K562 (cell line): Measurements from ENCODE around the gene GPX6. TPM values are rescaled to one million over a fixed set of nuclear protein-coding genes. Genes with fewer than 3 reads are reported as not detected.

Experiments used
- CBX3 ChIP-seq, 2 experiments: IDR thresholded peaks; 1 replicate in 1 of 2; 2 replicates in 1 of 2; pipeline ENCODE4 v1.6.1; 2012; ENCODE audit warnings: inconsistent platforms in 2 of 2, low read length in 2 of 2, borderline replicate concordance in 1 of 2, control low read depth in 1 of 2
- CHD4 ChIP-seq: fragments of 200-600 bp; sonication (generic); IDR thresholded peaks from 3 replicates; pipeline ENCODE4 v1.6.1; 2012; ENCODE audit warnings: low read depth, mild to moderate bottlenecking, mixed read lengths, low read length, inconsistent platforms; ENCODE audit not compliant: insufficient read depth, insufficient replicate concordance, poor library complexity, severe bottlenecking
- FOXJ3 ChIP-seq: sonication (generic); formaldehyde crosslinking; IDR thresholded peaks from 2 replicates; pipeline ENCODE4 v1.4.0; 2020; ENCODE audit warnings: mild to moderate bottlenecking, missing genetic modification reagents
- GABPA ChIP-seq: fragments of 200-800 bp; sonication (Bioruptor generic); conservative IDR thresholded peaks from 2 replicates; pipeline ENCODE4 v1.6.1; 2016; ENCODE audit warnings: low read depth, missing genetic modification characterization, missing compliant biosample characterization
- HCFC1 ChIP-seq: IDR thresholded peaks from 2 replicates; pipeline ENCODE4 v1.6.1; 2012; ENCODE audit warnings: low read depth, low read length, improper control_type of control experiment
- HDAC3 ChIP-seq: fragments of 450-650 bp; IDR thresholded peaks from 2 replicates; pipeline ENCODE4 v1.6.1; 2018; ENCODE audit warnings: borderline replicate concordance, mild to moderate bottlenecking, moderate library complexity; ENCODE audit not compliant: partially characterized antibody
- MAFK ChIP-seq: IDR thresholded peaks from 2 replicates; pipeline ENCODE4 v1.6.1; 2011; ENCODE audit warnings: low read length, improper control_type of control experiment
- MCM3 ChIP-seq: fragments of 450-650 bp; IDR thresholded peaks from 2 replicates; pipeline ENCODE4 v1.6.1; 2016
- MEF2D ChIP-seq: conservative IDR thresholded peaks from 2 replicates; pipeline ENCODE4 v1.6.1; 2016; ENCODE audit warnings: low read depth, missing genetic modification characterization, missing compliant biosample characterization
- PHF21A ChIP-seq: fragments of 450-650 bp; IDR thresholded peaks from 2 replicates; pipeline ENCODE4 v1.6.1; 2017; ENCODE audit warnings: low read depth, borderline replicate concordance
- PTTG1 ChIP-seq: fragments of 450-650 bp; IDR thresholded peaks from 2 replicates; pipeline ENCODE4 v1.6.1; 2016; ENCODE audit warnings: low read depth, mild to moderate bottlenecking, missing genetic modification characterization, missing compliant biosample characterization
- PURB ChIP-seq: sonication (generic); formaldehyde crosslinking; IDR thresholded peaks from 2 replicates; pipeline ENCODE4 v1.9.0; 2021; ENCODE audit warnings: low read depth, mild to moderate bottlenecking, missing genetic modification reagents
- RBM14 ChIP-seq: fragments of 200-400 bp; formaldehyde crosslinking; IDR thresholded peaks from 2 replicates; pipeline ENCODE4 v1.6.1; 2018; ENCODE audit warnings: low read depth, mild to moderate bottlenecking, low read length, moderate library complexity, borderline replicate concordance; ENCODE audit not compliant: insufficient read depth
- RBM15 ChIP-seq: fragments of 200-400 bp; formaldehyde crosslinking; IDR thresholded peaks from 2 replicates; pipeline ENCODE4 v1.6.1; 2018; ENCODE audit warnings: mild to moderate bottlenecking, low read length, moderate library complexity; ENCODE audit not compliant: insufficient read depth
- RBM39 ChIP-seq: fragments of 200-400 bp; formaldehyde crosslinking; optimal IDR thresholded peaks from 2 replicates; pipeline ENCODE3; 2018; ENCODE audit warnings: low read depth, low read length
- RFX1 ChIP-seq: fragments of 450-650 bp; IDR thresholded peaks from 2 replicates; pipeline ENCODE4 v1.6.1; 2016; ENCODE audit warnings: mild to moderate bottlenecking, moderate library complexity
- SETDB1 ChIP-seq: IDR thresholded peaks from one replicate; pipeline ENCODE4 v1.6.1; 2012; ENCODE audit warnings: low read length, control low read depth, inconsistent platforms
- SMAD3 ChIP-seq: fragments of 450-650 bp; formaldehyde crosslinking; conservative IDR thresholded peaks from 2 replicates; pipeline ENCODE4 v1.4.0; 2020; ENCODE audit warnings: mild to moderate bottlenecking
- SRSF9 ChIP-seq: fragments of 200-400 bp; formaldehyde crosslinking; IDR thresholded peaks from 2 replicates; pipeline ENCODE4 v1.6.1; 2017; ENCODE audit warnings: low read depth, low read length, borderline replicate concordance
- ZNF143 ChIP-seq: sonication (generic); formaldehyde crosslinking; IDR thresholded peaks from 2 replicates; pipeline ENCODE4 v1.9.0; 2022; ENCODE audit warnings: mild to moderate bottlenecking, missing genetic modification reagents
- ZNF232 ChIP-seq: sonication (generic); formaldehyde crosslinking; IDR thresholded peaks from 2 replicates; pipeline ENCODE4 v1.8.0; 2022; ENCODE audit warnings: mild to moderate bottlenecking, missing genetic modification reagents
- ZNF41 ChIP-seq: fragments of 250-450 bp; sonication (Bioruptor Pico); conservative IDR thresholded peaks from 2 replicates; pipeline ENCODE4 v1.4.0; 2020; ENCODE audit warnings: mild to moderate bottlenecking
- ZNF583 ChIP-seq: fragments of 250-450 bp; sonication (Bioruptor Pico); IDR thresholded peaks from 2 replicates; pipeline ENCODE4 v1.4.0; 2020
- ZNF785 ChIP-seq: fragments of 250-450 bp; sonication (Bioruptor Pico); IDR thresholded peaks from 2 replicates; pipeline ENCODE4 v1.4.0; 2020; ENCODE audit warnings: mild to moderate bottlenecking
- polyA plus RNA-seq, 8 experiments: library from polyadenylated mRNA; depleted of rRNA in 4 of 8; stranded (reverse) in 5 of 8; unstranded in 3 of 8; fragments of >200 nt; fragmentation: Nextera tagmentation in 2 of 8; fragmentation: Illumina TruSeq in 1 of 8; extraction: Ambion mirVana in 2 of 8; extraction: Trizol in 1 of 8; gene quantifications; 2 replicates each; pipeline versions ENCODE4 v1.2.1 to v1.2.3, GENCODE V29; 2011 to 2014; ENCODE audit warnings: inconsistent platforms in 1 of 8, missing spikeins in 1 of 8
- total RNA-seq, 7 experiments: library from RNA; depleted of rRNA in 6 of 7; stranded (reverse); fragments of >200 nt in 6 of 7; fragmentation: Illumina TruSeq in 2 of 7; extraction: Trizol in 2 of 7; gene quantifications; 2 replicates each; pipeline versions ENCODE4 v1.2.1 to v1.2.3, GENCODE V29; 2011 to 2021; ENCODE audit warnings: low replicate concordance in 1 of 7
- TF ChIP-seq, protein P1 (sequence below): fragments of 250-450 bp; sonication (Bioruptor Pico); IDR thresholded peaks from 2 replicates; pipeline ENCODE4 v1.8.0; 2022; ENCODE audit warnings: inconsistent platforms
- TF ChIP-seq, protein P2 (sequence below): sonication (generic); formaldehyde crosslinking; IDR thresholded peaks from 2 replicates; pipeline ENCODE4 v1.8.1; 2023; ENCODE audit warnings: mild to moderate bottlenecking, missing genetic modification reagents

GPX6 gene
- total and polyA plus RNA-seq, 9 of the 15 experiments (the other 6 are each of a cell fraction or from before 2014, with no cell fraction given): not detected

DNA sequence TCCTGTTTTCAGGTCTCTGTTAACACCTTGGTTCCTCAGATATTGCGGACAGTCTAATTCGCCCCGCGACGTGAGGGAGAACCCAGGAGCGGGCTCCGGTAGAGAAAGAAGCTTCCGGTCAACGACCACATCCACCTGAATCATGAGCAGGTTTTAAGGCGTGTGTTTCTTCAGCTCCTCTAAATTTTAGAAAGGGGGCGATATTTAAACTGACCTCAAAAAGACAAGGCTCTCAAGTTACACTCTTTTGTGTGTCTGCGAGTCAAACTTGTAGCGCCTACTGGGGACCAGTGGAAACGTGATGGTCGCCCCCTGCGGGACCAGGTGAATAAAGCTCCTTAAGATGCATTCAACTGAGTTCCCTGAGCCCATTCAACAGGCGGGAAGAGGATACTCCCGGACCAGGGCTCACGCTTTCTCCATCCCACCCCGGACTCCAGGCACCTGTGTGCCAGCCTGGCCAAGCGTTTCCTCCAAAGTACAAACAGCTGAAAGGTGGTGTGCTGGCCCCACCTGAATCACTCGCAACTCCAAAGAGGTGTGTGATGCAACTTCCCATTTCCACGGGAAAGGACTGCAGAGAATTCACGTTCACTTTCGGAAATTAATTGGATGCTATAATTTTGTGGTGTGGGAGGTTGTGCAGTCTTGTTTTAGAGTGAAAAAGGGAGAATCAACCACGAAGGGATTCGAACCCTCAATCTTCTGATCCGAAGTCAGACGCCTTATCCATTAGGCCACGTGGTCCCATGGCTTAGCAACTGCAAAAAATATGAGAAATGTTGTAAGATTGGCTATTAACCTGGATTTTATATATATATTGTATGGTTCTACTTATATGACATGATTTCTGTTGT is 27.1 kb upstream of the GPX6 start (continued):
- no peak for TF ChIP-seq PTTG1
- TF ChIP-seq FOXJ3: no peak
- TF ChIP-seq, protein P1, sequence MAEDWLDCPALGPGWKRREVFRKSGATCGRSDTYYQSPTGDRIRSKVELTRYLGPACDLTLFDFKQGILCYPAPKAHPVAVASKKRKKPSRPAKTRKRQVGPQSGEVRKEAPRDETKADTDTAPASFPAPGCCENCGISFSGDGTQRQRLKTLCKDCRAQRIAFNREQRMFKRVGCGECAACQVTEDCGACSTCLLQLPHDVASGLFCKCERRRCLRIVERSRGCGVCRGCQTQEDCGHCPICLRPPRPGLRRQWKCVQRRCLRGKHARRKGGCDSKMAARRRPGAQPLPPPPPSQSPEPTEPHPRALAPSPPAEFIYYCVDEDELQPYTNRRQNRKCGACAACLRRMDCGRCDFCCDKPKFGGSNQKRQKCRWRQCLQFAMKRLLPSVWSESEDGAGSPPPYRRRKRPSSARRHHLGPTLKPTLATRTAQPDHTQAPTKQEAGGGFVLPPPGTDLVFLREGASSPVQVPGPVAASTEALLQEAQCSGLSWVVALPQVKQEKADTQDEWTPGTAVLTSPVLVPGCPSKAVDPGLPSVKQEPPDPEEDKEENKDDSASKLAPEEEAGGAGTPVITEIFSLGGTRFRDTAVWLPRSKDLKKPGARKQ: no peak
- no peak for TF ChIP-seq RBM15
- TF ChIP-seq ZNF143: no peak
- TF ChIP-seq ZNF41 (CRISPR knock-in tag): 0 out of 2 replicates have a peak, but pooled peaks have one; percentile 29
- TF ChIP-seq RBM39: peak; percentile 81
- TF ChIP-seq SRSF9: no peak
- peak; percentile 72 for TF ChIP-seq GABPA (tag)
- TF ChIP-seq SMAD3: no peak; the same call in 1 of the 2 replicates
- TF ChIP-seq PURB (CRISPR knock-in tag): no peak
- TF ChIP-seq HCFC1: peak; percentile 53
- TF ChIP-seq MCM3: no peak
- peak; percentile 32; the same call in 1 of the 2 replicates for TF ChIP-seq RFX1
- no peak for TF ChIP-seq MAFK
- TF ChIP-seq HDAC3: peak; percentile 69
- TF ChIP-seq MEF2D (tag): peak; percentile 79
- TF ChIP-seq CBX3 (IDR thresholded peaks at IDR 0.05; ENCODE audit: borderline replicate concordance in 1 of 2, low read length in 2 of 2): peak in 1 of 2 experiments; percentile 87; a peak in 2 of 3 replicates
- no peak for TF ChIP-seq ZNF785 (CRISPR knock-in tag)
- TF ChIP-seq RBM14: no peak
- TF ChIP-seq, protein P2, sequence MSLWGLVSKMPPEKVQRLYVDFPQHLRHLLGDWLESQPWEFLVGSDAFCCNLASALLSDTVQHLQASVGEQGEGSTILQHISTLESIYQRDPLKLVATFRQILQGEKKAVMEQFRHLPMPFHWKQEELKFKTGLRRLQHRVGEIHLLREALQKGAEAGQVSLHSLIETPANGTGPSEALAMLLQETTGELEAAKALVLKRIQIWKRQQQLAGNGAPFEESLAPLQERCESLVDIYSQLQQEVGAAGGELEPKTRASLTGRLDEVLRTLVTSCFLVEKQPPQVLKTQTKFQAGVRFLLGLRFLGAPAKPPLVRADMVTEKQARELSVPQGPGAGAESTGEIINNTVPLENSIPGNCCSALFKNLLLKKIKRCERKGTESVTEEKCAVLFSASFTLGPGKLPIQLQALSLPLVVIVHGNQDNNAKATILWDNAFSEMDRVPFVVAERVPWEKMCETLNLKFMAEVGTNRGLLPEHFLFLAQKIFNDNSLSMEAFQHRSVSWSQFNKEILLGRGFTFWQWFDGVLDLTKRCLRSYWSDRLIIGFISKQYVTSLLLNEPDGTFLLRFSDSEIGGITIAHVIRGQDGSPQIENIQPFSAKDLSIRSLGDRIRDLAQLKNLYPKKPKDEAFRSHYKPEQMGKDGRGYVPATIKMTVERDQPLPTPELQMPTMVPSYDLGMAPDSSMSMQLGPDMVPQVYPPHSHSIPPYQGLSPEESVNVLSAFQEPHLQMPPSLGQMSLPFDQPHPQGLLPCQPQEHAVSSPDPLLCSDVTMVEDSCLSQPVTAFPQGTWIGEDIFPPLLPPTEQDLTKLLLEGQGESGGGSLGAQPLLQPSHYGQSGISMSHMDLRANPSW (CRISPR knock-in tag): peak; percentile 89; the same call in 1 of the 2 replicates
- TF ChIP-seq SETDB1: no peak
- TF ChIP-seq ZNF583 (CRISPR knock-in tag): peak; percentile 76
- no peak for TF ChIP-seq ZNF232 (CRISPR knock-in tag)
- TF ChIP-seq CHD4: no peak
- no peak; the same call in 1 of the 2 replicates for TF ChIP-seq PHF21A
